Measurements from ENCODE around the gene TIGIT. TPM values are rescaled to one million over a fixed set of nuclear protein-coding genes. Genes with fewer than 3 reads are reported as not detected.
A peak's percentile ranks its signal among the peaks of the same experiment; 100 is the strongest.

TIGIT gene
- total RNA-seq, 1 donor from 2014 or later, result not detected

GRCh38 chr3:114310695-114311094 is 16.9 kb downstream of the TIGIT start:
- DNase-seq (ENCODE audit: low read depth, low spot score), result no peak

- no peak for DNase-seq (ENCODE audit: low read depth, low spot score)
Measured at GRCh38 chr3:114313426-114313825, 19.6 kb downstream of the TIGIT start.

- no peak for DNase-seq (ENCODE audit: low read depth, low spot score)
Measured at GRCh38 chr3:114314282-114314681, 20.5 kb downstream of the TIGIT start.

DNA sequence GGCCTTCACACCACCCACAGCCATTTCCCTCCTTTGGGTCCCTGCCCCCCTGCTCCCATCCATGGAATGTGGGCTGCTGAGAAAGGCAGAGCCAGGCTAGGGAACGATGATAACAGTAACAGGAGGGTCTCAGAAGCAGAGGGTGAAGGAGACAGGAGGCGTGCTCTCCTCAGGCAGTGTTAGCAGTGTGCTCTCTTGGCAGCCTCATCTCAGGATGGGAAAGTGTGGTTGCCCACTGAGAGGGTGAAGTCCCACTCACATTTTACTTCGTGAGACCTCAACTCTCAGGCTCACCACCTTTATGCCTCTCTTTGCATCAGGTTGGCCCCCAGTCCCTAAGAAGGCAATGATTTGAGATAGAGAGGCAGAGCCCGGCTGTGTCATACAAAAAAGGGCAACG is 24.5 kb downstream of the TIGIT start:
- DNase-seq (ENCODE audit: low read depth, low spot score), result no peak

GRCh38 chr3:114319453-114319852 is 25.6 kb downstream of the TIGIT start:
- no peak for DNase-seq (ENCODE audit: low read depth, low spot score)

DNA sequence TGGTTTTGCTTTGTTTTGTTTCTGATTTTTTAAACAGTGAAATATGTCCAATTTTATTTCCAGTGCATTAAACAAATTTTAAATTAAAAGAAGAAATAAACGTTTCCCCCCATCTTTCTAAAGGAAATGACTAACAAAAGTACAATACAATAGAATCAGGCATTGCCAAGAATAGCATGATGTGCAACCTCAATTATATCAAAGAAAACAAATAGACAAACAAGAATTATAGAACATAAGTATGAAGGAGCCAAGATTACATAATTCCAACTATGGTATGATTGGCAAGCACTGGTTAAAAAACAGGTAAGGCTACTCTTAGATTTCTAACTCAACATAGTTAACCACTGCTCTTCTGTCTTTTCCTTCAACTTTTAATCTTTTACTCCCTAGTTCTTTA is 26.4 kb downstream of the TIGIT start:
- peak; percentile 26 for DNase-seq (ENCODE audit: low read depth, low spot score)

GRCh38 chr3:114323546-114324254 is 29.9 kb downstream of the TIGIT start:
- no peak for DNase-seq (ENCODE audit: low read depth, low spot score)

- no peak for DNase-seq (ENCODE audit: low read depth, low spot score)
Measured at GRCh38 chr3:114327665-114328064, 33.8 kb downstream of the TIGIT start.

DNA sequence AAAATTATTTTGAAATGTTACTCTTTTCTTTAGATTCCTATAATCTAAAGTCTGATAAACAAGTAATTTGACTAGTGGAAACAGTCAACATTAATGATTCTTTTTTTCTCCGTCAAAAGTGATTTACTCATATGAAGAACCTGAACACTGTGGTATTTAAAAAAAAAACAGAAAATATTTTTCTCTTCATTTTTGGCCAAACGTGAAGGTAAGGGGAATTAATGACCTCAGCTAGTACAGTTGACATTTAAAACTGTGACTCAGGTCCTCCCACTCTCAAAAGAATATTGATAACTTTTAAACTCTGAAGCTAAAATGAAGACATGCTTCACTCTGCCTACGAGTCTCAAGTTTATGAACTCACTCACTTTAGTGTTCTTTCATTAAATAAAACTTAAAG is 34.5 kb downstream of the TIGIT start:
- DNase-seq (ENCODE audit: low read depth, low spot score), result no peak

DNA sequence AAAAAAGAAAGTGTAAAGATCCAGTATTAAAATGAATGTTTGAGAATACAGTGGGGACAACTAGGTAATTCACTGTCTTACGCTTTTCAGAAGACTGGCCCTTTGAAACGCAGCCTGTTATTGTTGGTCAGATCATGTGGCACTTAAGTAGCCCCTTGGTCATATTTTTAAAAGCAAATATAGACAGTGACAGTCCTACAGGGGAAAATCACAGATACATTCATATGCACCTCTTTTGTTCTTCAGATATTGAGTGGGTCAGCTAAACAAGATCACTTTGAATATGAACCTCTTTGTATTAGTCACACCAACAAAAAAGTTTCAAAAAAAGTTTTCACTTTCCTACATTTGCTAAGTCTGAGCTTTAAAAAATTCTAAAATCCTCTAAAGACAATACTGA is 36.0 kb downstream of the TIGIT start:
- no peak for DNase-seq (ENCODE audit: low read depth, low spot score)

- DNase-seq (ENCODE audit: low read depth, low spot score), result no peak
Measured at GRCh38 chr3:114331007-114331406, 37.2 kb downstream of the TIGIT start.

GRCh38 chr3:114331710-114332109 is 37.9 kb downstream of the TIGIT start:
- no peak for DNase-seq (ENCODE audit: low read depth, low spot score)

DNA sequence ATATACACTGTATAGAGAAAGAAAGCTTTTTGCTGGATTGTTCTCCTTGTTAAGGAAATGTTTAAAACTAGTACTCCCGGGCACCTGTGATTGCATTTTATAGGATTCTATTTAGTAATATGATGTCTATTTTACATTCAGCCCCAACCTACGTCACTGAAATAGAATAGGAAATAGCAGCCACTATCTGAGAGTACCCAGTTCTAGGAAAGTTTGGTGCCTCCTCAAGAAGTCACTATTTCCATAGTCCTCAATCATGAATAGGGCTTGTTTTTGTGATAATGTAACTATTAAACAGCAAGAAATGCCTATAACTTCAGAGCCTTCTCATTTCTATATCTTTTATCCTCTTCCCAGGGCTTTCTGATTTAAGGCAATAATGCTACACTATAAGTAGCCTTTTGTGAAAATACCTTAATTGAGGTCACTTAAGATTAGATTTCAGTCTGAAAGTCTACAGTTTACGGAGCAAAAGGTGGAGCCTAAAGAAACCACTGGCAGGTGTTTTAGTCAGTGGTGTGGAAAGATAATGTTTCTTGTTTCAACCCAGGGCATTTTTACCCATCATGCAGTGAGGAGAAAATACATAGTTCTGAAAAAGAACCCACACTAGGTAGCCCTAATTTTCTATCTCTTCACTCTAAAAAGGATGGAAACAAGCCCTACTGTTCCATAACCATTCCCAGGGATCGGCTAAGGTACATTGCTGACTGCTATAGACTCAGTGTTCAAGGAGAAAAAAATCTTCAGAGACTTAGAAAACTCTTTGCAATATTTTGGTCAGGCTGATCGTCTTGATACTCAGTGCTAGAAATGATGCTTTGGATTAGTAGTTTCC is 38.7 kb downstream of the TIGIT start:
- DNase-seq (ENCODE audit: low read depth, low spot score), result no peak

DNA sequence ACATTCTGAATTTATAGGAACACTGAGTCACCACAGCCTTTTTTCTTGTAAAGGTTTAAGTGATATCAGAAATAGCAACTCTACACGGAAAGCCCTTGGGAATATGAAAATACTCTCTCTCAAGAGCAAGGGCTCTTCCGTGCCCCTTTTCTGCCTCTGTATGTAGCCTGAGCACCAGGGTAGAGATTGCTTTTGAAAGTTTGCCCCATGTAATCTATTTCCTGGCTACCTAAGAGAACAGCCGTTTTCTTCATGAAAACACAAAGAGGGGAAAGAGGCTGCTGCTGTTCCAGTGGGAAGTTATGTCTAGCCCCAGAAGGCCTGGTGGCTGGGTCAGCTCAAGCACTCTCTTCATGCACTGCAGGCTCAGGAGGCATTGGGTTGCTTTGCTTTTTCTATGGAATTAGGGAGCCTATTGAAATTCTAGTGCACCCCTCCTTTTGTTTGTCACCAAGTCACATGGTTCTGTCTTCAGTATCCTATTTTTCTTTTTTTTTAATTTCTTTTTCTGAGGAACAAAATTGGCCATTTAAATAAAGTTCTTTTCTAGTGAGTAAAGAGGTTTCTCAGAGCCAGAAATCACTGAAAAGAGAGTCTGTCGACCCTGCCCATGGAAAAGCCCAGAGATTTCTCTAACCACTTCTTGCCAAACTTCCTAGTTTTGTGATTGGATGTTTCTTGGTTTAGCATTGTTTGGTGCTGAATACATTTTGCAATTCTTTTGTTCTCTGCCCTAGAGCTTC is 39.5 kb downstream of the TIGIT start:
- no peak for DNase-seq (ENCODE audit: low read depth, low spot score)

- DNase-seq (ENCODE audit: low read depth, low spot score), result no peak
Measured at GRCh38 chr3:114333923-114334240, 40.1 kb downstream of the TIGIT start.

DNA sequence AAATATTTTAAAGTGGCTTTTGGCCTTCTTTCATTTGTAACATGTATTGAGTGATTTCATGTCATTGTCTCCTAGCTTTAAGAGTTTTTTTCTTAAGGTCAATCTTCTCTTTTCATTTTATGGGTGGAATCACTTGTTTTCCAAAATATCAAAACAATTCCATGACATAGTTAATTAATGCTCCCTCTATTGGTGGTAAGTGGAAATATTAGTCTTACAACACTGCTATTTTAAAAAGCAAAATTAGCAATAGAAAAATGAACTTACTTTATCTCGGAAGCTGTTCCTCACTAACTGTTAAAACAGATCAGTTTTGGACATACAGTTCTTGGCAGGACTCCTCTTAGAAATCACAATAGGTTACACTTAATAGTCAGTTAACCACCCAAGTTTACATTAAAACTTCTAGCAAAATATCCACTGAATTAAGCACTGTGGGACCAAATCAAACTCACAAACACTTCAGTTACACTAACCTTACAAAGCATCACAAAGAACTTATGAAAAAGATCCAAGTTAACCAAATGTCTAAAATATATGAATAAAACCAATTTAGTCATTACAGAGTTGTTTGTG is 42.4 kb downstream of the TIGIT start:
- DNase-seq (ENCODE audit: low read depth, low spot score), result no peak

DNA sequence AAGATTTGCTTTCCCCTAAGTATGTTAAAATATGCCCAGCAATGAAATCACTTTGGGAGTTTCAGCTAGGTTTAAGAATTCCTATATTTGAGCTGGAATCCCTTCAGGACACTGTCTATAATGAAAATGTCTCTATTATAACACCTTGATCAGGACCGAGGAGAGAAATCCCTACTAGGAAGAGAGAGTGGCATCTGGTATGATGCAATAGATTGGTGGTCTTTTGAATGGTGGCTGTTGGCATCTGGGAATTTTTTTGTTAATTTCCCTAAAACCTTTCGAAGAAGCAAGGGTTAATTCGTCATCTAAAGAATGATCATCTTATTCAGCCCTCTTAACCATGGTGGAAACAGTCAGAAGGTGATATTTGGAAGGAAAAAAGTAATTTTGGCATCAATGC is 43.0 kb downstream of the TIGIT start:
- no peak for DNase-seq (ENCODE audit: low read depth, low spot score)

DNA sequence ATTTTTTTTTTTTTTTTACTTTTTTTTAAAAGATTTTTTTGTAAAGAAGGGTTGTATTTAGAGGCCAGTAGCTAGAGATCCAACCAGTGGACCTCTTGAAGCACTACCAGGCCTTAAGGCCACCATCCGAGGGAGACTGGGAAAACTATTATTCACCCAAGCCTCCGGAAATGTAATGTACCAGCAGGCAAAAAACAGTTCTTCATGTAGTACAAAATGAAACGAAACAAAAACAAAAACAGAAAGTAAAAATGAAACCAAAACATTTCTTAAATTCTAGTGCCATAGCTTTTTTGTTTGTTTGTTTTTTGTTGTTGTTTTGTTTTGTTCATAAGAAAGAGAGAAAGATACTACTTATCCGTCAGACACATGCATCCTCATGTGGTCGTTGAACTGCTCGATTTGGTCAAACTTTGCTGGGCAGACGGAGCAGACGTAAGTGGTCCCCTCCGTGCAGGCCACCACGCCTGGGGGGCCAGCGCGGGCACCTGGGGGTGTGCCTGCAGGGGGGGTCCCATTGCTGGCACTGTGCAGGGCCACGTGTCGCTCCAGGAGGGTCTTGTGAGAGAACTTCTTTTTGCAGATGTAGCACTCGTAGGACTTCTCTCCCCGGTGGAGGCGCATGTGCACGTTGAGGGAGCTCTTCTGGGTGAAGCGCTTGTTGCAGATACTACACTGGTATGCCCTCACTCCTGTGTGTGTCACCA is 45.0 kb downstream of the TIGIT start:
- no peak for DNase-seq (ENCODE audit: low read depth, low spot score)

GRCh38 chr3:114344492-114344891 is 50.7 kb downstream of the TIGIT start:
- no peak for DNase-seq (ENCODE audit: low read depth, low spot score)

DNA sequence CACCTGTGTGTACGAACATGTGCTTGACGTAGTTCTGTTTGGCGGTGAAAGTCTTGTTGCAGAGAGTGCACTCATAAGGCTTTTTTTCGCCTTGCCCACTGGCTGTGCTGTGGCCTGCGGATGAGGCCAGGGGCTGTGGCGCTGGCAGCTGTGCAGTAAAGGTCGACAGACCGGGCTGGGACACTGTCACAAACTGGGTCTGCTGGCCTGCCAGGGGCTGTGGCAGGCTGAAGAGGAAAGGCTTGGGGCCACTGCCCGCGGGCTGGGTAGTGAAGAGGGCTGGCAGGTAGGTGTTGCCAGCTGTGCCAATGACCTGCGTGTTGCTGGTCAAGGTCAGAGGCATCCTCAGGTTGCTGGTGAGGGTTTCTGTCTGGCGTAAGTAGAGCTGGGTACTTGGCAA is 56.4 kb downstream of the TIGIT start:
- no peak for DNase-seq (ENCODE audit: low read depth, low spot score)

DNA sequence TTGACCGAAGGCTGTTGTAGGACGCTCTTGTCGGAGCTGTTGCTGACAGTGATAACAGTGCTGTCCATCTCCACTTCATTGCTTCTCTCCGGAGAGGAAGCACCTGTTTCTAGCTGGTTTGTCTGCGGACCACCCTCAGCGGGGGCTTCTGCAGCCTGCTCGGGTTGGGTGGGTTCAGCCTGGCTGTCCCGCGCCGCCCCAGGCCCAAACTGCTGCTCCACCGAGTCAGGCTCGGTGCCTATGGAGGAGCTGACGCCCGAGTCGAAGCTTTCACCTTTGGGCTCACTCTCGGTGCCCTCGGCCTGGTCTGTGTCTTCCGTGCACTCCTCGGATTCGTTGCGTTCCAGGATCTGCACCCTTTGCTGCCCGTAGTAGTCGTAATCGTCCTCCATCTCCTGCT is 56.9 kb downstream of the TIGIT start:
- DNase-seq (ENCODE audit: low read depth, low spot score), result no peak
